ENCODE results near the gene TMEM81. TPM values are rescaled to one million over a fixed set of nuclear protein-coding genes. Genes with fewer than 3 reads are reported as not detected.

The TMEM81 gene
- total and polyA plus RNA-seq, 4 donors = 0.78 to 2.8 (median 0.89) TPM

DNA sequence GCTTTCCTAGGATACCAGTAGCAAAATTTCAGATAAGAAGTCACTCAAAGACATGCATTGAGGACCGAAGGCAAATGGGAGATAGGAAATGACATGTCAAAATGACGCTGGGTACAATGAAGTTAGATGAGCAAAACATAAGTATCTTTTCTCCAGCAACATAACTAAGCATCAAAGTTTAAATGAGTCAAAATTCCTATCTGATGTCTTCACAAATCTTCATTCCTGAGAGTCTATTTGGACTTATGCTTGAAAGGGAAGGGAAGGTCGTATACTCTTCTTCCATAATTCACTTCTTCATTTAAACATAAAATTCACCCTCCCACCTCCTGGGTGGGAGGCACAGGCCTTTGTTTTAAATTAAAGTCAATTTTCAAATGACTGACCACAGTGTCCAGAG lies 4.1 kb upstream of the TMEM81 start:
- no peak overlapping the region for H3K9ac ChIP-seq (ENCODE audit: low read depth in 1 of 2, low read length in 2 of 2)
- H3K4me1 ChIP-seq (ENCODE audit: control insufficient read depth in 4 of 4, insufficient read depth in 4 of 4, low read length in 3 of 4) = no peaks in the 10 kb centered on the region

DNA sequence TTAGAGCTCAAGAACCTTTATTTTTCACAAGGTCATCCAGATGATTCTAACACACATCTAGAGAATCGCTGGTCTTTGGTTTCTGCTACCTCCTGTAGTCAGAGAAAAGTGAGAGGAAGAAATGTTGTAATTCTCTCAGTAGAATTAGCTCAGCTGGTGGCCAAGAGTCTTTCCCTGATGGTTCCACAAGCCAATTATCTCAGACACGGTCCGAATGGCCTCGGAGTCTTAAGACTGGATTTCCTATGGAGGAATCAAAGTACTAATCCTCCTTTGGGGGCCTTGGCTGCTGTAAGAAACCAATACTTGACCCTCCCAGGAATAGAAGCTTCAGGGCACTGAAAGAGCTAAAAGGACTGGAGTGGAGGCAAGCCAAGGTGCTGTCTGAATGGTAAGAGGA lies 1.8 kb downstream of the TMEM81 start:
- Histone ChIP-seq H3K4me1 (ENCODE audit: control insufficient read depth in 4 of 4, insufficient read depth in 4 of 4, low read length in 3 of 4) (no peaks in the 10 kb centered on the region), H3K9me3 (ENCODE audit: control insufficient read depth in 4 of 4, low read length in 3 of 4) (no peaks in the 10 kb centered on the region), H3K4me3 (ENCODE audit: low read depth in 1 of 3, low read length in 3 of 3) (no peak overlapping the region), H3K27ac (ENCODE audit: low read depth in 1 of 2, low read length in 2 of 2) (no peak overlapping the region), H3K9ac (ENCODE audit: low read depth in 1 of 2, low read length in 2 of 2) (no peak overlapping the region), H3K36me3 (ENCODE audit: control insufficient read depth in 4 of 4, insufficient read depth in 3 of 4, low read depth in 1 of 4, low read length in 3 of 4) (peaks cover 2 to 29% (median 14%) of the 10 kb centered on the region in 4 donors), H3K27me3 (ENCODE audit: control insufficient read depth in 4 of 4, insufficient read depth in 4 of 4, low read length in 3 of 4) (no peaks in the 10 kb centered on the region)
- WGBS = 94% methylated on average over 4 of the region's 4 CpGs
- DNase-seq (ENCODE audit: low spot score) = no peak
- TF ChIP-seq, protein P1, sequence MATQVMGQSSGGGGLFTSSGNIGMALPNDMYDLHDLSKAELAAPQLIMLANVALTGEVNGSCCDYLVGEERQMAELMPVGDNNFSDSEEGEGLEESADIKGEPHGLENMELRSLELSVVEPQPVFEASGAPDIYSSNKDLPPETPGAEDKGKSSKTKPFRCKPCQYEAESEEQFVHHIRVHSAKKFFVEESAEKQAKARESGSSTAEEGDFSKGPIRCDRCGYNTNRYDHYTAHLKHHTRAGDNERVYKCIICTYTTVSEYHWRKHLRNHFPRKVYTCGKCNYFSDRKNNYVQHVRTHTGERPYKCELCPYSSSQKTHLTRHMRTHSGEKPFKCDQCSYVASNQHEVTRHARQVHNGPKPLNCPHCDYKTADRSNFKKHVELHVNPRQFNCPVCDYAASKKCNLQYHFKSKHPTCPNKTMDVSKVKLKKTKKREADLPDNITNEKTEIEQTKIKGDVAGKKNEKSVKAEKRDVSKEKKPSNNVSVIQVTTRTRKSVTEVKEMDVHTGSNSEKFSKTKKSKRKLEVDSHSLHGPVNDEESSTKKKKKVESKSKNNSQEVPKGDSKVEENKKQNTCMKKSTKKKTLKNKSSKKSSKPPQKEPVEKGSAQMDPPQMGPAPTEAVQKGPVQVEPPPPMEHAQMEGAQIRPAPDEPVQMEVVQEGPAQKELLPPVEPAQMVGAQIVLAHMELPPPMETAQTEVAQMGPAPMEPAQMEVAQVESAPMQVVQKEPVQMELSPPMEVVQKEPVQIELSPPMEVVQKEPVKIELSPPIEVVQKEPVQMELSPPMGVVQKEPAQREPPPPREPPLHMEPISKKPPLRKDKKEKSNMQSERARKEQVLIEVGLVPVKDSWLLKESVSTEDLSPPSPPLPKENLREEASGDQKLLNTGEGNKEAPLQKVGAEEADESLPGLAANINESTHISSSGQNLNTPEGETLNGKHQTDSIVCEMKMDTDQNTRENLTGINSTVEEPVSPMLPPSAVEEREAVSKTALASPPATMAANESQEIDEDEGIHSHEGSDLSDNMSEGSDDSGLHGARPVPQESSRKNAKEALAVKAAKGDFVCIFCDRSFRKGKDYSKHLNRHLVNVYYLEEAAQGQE (IDR thresholded peaks at IDR 0.05) = no peak
- TF ChIP-seq HNF4A (conservative IDR thresholded peaks at IDR 0.05) (no peak), EGR1 (IDR thresholded peaks at IDR 0.05; ENCODE audit: low read depth in 2 of 2) (no peak), FOXA2 (IDR thresholded peaks at IDR 0.05) (no peak), GABPA (IDR thresholded peaks at IDR 0.05 in 1 of 2, conservative IDR thresholded peaks at IDR 0.05 in 1 of 2) (no peak), HNF4G (IDR thresholded peaks at IDR 0.05) (no peak), YY1 (IDR thresholded peaks at IDR 0.05) (no peak), RAD21 (IDR thresholded peaks at IDR 0.05) (no peak), FOXA1 (IDR thresholded peaks at IDR 0.05) (no peak), TAF1 (conservative IDR thresholded peaks at IDR 0.05) (no peak)

More for the DNA sequence above, 4.1 kb upstream of the TMEM81 start:
- Histone ChIP-seq H3K4me3 (ENCODE audit: low read depth in 1 of 3, low read length in 3 of 3) (no peak overlapping the region), H3K27ac (ENCODE audit: low read depth in 1 of 2, low read length in 2 of 2) (no peak overlapping the region), H3K36me3 (ENCODE audit: control insufficient read depth in 4 of 4, insufficient read depth in 3 of 4, low read depth in 1 of 4, low read length in 3 of 4) (peaks cover 10 to 60% (median 50%) of the 10 kb centered on the region in 4 donors), H3K9me3 (ENCODE audit: control insufficient read depth in 4 of 4, low read length in 3 of 4) (no peaks in the 10 kb centered on the region), H3K27me3 (ENCODE audit: control insufficient read depth in 4 of 4, insufficient read depth in 4 of 4, low read length in 3 of 4) (no peaks in the 10 kb centered on the region)
- WGBS = 93% methylated on average over 3 of the region's 3 CpGs
- no peak for DNase-seq (ENCODE audit: low spot score)
- TF ChIP-seq CTCF (IDR thresholded peaks at IDR 0.05; ENCODE audit: low read depth, low read length, missing input control) = no peak
- TF ChIP-seq, protein P2, sequence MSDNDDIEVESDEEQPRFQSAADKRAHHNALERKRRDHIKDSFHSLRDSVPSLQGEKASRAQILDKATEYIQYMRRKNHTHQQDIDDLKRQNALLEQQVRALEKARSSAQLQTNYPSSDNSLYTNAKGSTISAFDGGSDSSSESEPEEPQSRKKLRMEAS (IDR thresholded peaks at IDR 0.05) = no peak
- no peak for TF ChIP-seq HNF4G (IDR thresholded peaks at IDR 0.05)

DNA sequence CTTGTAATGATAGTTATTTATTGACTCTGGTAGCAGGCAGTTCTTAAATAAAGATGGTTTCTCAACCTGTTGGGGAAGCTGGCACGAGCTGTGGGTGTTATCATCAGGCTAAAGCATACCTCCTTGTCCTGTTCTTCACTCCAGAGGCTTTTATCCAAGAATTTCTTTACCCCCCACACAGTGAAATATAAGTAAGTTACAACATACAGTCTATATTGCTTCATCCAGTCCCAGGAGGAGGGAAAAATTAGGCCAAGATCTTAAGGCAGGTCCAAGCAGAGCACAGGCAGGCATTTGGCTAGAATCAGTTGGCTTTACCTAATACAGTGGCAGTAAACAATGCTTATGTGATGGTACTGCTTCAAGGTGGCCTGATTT lies 6.3 kb downstream of the TMEM81 start:
- Histone ChIP-seq H3K9me3 (ENCODE audit: control insufficient read depth in 4 of 4, low read length in 3 of 4) (no peaks in the 10 kb centered on the region), H3K9ac (ENCODE audit: low read depth in 1 of 2, low read length in 2 of 2) (no peak overlapping the region), H3K27me3 (ENCODE audit: control insufficient read depth in 4 of 4, insufficient read depth in 4 of 4, low read length in 3 of 4) (no peaks in the 10 kb centered on the region), H3K36me3 (ENCODE audit: control insufficient read depth in 4 of 4, insufficient read depth in 3 of 4, low read depth in 1 of 4, low read length in 3 of 4) (peaks cover 0 to 4% (median 1%) of the 10 kb centered on the region in 4 donors), H3K27ac (ENCODE audit: low read depth in 1 of 2, low read length in 2 of 2) (no peak overlapping the region), H3K4me1 (ENCODE audit: control insufficient read depth in 4 of 4, insufficient read depth in 4 of 4, low read length in 3 of 4) (no peaks in the 10 kb centered on the region), H3K4me3 (ENCODE audit: low read depth in 1 of 3, low read length in 3 of 3) (no peak overlapping the region)
- DNase-seq (ENCODE audit: low spot score) = no peak
- TF ChIP-seq TAF1 (conservative IDR thresholded peaks at IDR 0.05) (no peak), FOXA1 (IDR thresholded peaks at IDR 0.05) (no peak), SP1 (IDR thresholded peaks at IDR 0.05) (no peak), HNF4G (IDR thresholded peaks at IDR 0.05) (no peak), HNF4A (conservative IDR thresholded peaks at IDR 0.05) (no peak)
- 98% methylated on average over 1 of the region's 1 CpG for WGBS
